Keratinocyte (primary cell): ENCODE measurements around the gene WFS1. TPM values are rescaled to one million over a fixed set of nuclear protein-coding genes. Genes with fewer than 3 reads are reported as not detected.

Experiments
- DNase-seq: peaks from one replicate; pipeline ENCODE4 v3.0.0-alpha.2; 2011; ENCODE audit warnings: low read depth, missing footprints, low spot score
- FAIRE-seq: peaks from 2 replicates; lab custom pipeline; 2011; peaks lifted over from hg19 to GRCh38; lab: Jason Lieb, UNC
- H2AFZ ChIP-seq: 2 replicates; pipeline ENCODE4 v1.6.0; 2012; ENCODE audit warnings: low read length, control low read depth, inconsistent platforms; ENCODE audit not compliant: control insufficient read depth
- H3K27ac ChIP-seq: 2 replicates; pipeline ENCODE4 v1.5.1; 2011; ENCODE audit warnings: low read length; ENCODE audit not compliant: control insufficient read depth, insufficient read depth
- H3K27me3 ChIP-seq: 3 replicates; pipeline ENCODE4 v1.6.0; 2011; ENCODE audit warnings: low read length; ENCODE audit not compliant: control insufficient read depth, insufficient read depth; ENCODE audit errors: extremely low read depth
- H3K36me3 ChIP-seq, 2 experiments: 2 replicates in 1 of 2; 3 replicates in 1 of 2; pipeline ENCODE4 v1.5.1; 2011; ENCODE audit warnings: low read length in 2 of 2, mild to moderate bottlenecking in 1 of 2; ENCODE audit not compliant: control insufficient read depth in 2 of 2, insufficient read depth in 2 of 2; ENCODE audit errors: extremely low read depth in 1 of 2
- H3K4me1 ChIP-seq: 3 replicates; pipeline ENCODE4 v1.5.1; 2011; ENCODE audit warnings: low read length; ENCODE audit not compliant: control insufficient read depth, insufficient read depth; ENCODE audit errors: extremely low read depth
- H3K4me2 ChIP-seq: 3 replicates; pipeline ENCODE4 v1.6.0; 2011; ENCODE audit warnings: low read depth, low read length; ENCODE audit not compliant: control insufficient read depth, insufficient read depth; ENCODE audit errors: extremely low read depth
- H3K4me3 ChIP-seq, 3 experiments: fragments of 200-600 bp in 1 of 3; sonication (generic) in 1 of 3; 2 replicates in 2 of 3; 3 replicates in 1 of 3; pipeline ENCODE4 v1.5.1; 2011 to 2016; ENCODE audit warnings: low read length in 3 of 3, mild to moderate bottlenecking in 3 of 3, control low read depth in 2 of 3, inconsistent platforms in 1 of 3, low read depth in 1 of 3, mixed read lengths in 1 of 3, mixed run types in 1 of 3, moderate library complexity in 1 of 3; ENCODE audit not compliant: control insufficient read depth in 2 of 3, insufficient read depth in 2 of 3; ENCODE audit errors: extremely low read depth in 1 of 3
- H3K79me2 ChIP-seq: 2 replicates; pipeline ENCODE4 v1.6.0; 2012; ENCODE audit warnings: low read length; ENCODE audit not compliant: control insufficient read depth, insufficient read depth
- H3K9ac ChIP-seq: 3 replicates; pipeline ENCODE4 v1.6.0; 2011; ENCODE audit warnings: low read length; ENCODE audit not compliant: control insufficient read depth, insufficient read depth; ENCODE audit errors: extremely low read depth
- H3K9me1 ChIP-seq: 3 replicates; pipeline ENCODE4 v1.6.0; 2011; ENCODE audit warnings: low read length; ENCODE audit not compliant: control insufficient read depth, insufficient read depth; ENCODE audit errors: extremely low read depth
- H3K9me3 ChIP-seq: 2 replicates; pipeline ENCODE4 v1.5.1; 2012; ENCODE audit warnings: low read depth, low read length; ENCODE audit not compliant: control insufficient read depth
- H4K20me1 ChIP-seq: 3 replicates; pipeline ENCODE4 v1.6.0; 2011; ENCODE audit warnings: low read length; ENCODE audit not compliant: control insufficient read depth, insufficient read depth; ENCODE audit errors: extremely low read depth
- EZH2 ChIP-seq: IDR thresholded peaks from one replicate; pipeline ENCODE4 v1.6.1; 2012; ENCODE audit warnings: inconsistent platforms, mild to moderate bottlenecking, low read length, moderate library complexity
- dilution Hi-C: fragments of 300-500 bp; cut with MboI; formaldehyde crosslinking; loops from one replicate; pipeline ENCODE4 v1.7.0; 2020; ENCODE audit warnings: low sequenced_read_pairs; ENCODE audit not compliant: extremely low pct_ligation_motif_present
- polyA plus RNA-seq, 5 experiments: library from polyadenylated mRNA; depleted of rRNA in 3 of 5; stranded (reverse) in 3 of 5; stranded (forward) in 1 of 5; unstranded in 1 of 5; fragments of >200 nt; gene quantifications; 1 replicate in 1 of 5; 2 replicates in 3 of 5; 3 replicates in 1 of 5; pipeline versions ENCODE4 v1.2.1 to v1.2.3, GENCODE V29; 2011 to 2012; ENCODE audit warnings: missing spikeins in 2 of 5, low read depth in 1 of 5, low replicate concordance in 1 of 5
- TF ChIP-seq, protein P1 (sequence below), 3 experiments: IDR thresholded peaks in 1 of 3; conservative IDR thresholded peaks in 1 of 3; optimal IDR thresholded peaks in 1 of 3; 2 replicates in 2 of 3; 3 replicates in 1 of 3; pipeline versions ENCODE3 to v1.5.1; 2011; ENCODE audit warnings: low read length in 3 of 3, mild to moderate bottlenecking in 3 of 3, moderate library complexity in 2 of 3, control low read depth in 1 of 3, inconsistent platforms in 1 of 3; ENCODE audit not compliant: insufficient read depth in 2 of 3; ENCODE audit errors: extremely low read depth in 1 of 3

The WFS1 gene
- polyA plus RNA-seq, 1 donor (not counting 4 experiments of a cell fraction or from before 2014, with no cell fraction given) = 7.0 TPM

DNA sequence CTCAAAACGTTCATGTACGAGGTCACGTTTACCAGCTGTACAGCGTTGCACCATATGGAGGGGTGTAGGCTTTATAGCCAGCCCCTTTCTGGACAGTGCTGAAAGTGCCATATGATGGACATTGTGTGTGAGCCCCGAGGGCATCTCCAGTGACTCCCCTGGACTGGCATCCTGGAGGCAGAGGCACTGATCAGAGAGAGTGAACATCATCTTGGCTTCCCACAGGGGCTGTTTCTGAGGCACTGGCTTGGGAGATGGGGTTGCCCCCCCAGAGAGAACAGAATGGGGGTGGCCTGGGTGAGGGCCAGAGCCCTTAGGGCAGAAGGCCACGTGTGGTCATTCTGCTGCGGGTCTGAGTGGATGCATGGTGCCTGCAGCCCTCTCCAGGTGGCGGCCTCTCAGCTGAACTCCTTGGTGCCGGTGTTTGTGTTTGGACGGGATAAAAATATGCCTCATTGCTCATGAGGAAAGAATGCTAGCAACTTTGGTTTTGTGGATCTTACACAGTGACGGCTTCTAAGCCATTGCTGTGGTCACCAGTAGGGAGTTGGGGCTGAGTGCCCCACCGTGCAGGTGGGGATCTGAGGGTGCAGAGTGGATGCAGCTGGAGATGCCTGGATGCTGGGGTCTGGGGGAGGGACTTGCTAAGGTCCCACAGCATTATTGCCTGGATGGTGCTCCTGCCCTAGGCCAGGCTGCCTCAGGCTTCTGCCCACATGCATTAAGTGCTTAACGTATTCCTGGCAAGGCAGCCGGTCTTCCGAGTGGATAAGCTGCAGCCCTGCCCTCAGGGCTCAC, 3.4 kb downstream of the WFS1 start:
- Histone ChIP-seq H3K4me2 (peak overlapping the region; percentile 28), H3K9me1 (no peaks in the 10 kb centered on the region), H3K36me3 (peaks cover 0 to 4% of the 10 kb centered on the region in 2 experiments), H3K4me1 (peaks cover 15% of the 10 kb centered on the region), H3K9ac (no peak overlapping the region), H3K27me3 (no peaks in the 10 kb centered on the region), H4K20me1 (peaks cover 8% of the 10 kb centered on the region), H2AFZ (no peak overlapping the region), H3K79me2 (no peaks in the 10 kb centered on the region), H3K9me3 (no peaks in the 10 kb centered on the region), H3K4me3 (no peak overlapping the region), H3K27ac (no peak overlapping the region)
- no peak for TF ChIP-seq EZH2
- TF ChIP-seq, protein P1, sequence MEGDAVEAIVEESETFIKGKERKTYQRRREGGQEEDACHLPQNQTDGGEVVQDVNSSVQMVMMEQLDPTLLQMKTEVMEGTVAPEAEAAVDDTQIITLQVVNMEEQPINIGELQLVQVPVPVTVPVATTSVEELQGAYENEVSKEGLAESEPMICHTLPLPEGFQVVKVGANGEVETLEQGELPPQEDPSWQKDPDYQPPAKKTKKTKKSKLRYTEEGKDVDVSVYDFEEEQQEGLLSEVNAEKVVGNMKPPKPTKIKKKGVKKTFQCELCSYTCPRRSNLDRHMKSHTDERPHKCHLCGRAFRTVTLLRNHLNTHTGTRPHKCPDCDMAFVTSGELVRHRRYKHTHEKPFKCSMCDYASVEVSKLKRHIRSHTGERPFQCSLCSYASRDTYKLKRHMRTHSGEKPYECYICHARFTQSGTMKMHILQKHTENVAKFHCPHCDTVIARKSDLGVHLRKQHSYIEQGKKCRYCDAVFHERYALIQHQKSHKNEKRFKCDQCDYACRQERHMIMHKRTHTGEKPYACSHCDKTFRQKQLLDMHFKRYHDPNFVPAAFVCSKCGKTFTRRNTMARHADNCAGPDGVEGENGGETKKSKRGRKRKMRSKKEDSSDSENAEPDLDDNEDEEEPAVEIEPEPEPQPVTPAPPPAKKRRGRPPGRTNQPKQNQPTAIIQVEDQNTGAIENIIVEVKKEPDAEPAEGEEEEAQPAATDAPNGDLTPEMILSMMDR (optimal IDR thresholded peaks at IDR 0.05 in 1 of 3, IDR thresholded peaks at IDR 0.05 in 1 of 3, conservative IDR thresholded peaks at IDR 0.05 in 1 of 3; ENCODE audit: extremely low read depth in 1 of 3, insufficient read depth in 2 of 3, low read length in 3 of 3) = no peak
- dilution Hi-C loops = no loop called here
- DNase-seq (peak; percentile 32), FAIRE-seq (peak; percentile 89)

DNA sequence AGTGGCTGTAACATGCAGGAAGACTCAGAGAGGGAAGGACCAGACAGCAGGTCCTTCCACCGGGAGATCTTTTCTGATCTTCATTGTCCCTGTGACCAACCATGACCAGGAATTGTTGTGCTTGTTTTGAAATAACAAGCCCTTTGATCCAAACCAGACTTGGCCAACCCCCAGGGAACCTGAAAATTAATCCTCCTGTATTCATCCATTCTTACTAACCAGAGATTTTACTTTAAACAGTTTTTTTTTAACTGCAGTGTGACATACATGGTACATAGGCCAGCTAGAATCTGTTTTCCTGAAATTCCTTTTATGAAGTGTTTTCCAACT, 4.0 kb downstream of the WFS1 start:
- no peak for DNase-seq

More for the DNA sequence above, 4.0 kb downstream of the WFS1 start:
- Histone ChIP-seq H3K79me2 (no peaks in the 10 kb centered on the region), H3K36me3 (peaks cover 0 to 7% of the 10 kb centered on the region in 2 experiments), H3K4me2 (no peak overlapping the region), H3K27ac (no peak overlapping the region), H3K9me3 (no peaks in the 10 kb centered on the region), H3K9ac (no peak overlapping the region), H3K9me1 (no peaks in the 10 kb centered on the region), H4K20me1 (peaks cover 8% of the 10 kb centered on the region), H3K4me1 (peaks cover 15% of the 10 kb centered on the region), H3K27me3 (no peaks in the 10 kb centered on the region), H2AFZ (no peak overlapping the region), H3K4me3 (no peak overlapping the region)
- FAIRE-seq = no peak
- dilution Hi-C loops = no loop called here
- TF ChIP-seq, protein P1 (optimal IDR thresholded peaks at IDR 0.05 in 1 of 3, IDR thresholded peaks at IDR 0.05 in 1 of 3, conservative IDR thresholded peaks at IDR 0.05 in 1 of 3; ENCODE audit: extremely low read depth in 1 of 3, insufficient read depth in 2 of 3, low read length in 3 of 3) = no peak
- no peak for TF ChIP-seq EZH2
